Measurements from ENCODE around the gene OCIAD1.
"Not testable (repeated sequence)": the region's sequence is repeated elsewhere in the genome, so short reads cannot be mapped to it uniquely, and the experiment has no call there.

The OCIAD1 gene

DNA sequence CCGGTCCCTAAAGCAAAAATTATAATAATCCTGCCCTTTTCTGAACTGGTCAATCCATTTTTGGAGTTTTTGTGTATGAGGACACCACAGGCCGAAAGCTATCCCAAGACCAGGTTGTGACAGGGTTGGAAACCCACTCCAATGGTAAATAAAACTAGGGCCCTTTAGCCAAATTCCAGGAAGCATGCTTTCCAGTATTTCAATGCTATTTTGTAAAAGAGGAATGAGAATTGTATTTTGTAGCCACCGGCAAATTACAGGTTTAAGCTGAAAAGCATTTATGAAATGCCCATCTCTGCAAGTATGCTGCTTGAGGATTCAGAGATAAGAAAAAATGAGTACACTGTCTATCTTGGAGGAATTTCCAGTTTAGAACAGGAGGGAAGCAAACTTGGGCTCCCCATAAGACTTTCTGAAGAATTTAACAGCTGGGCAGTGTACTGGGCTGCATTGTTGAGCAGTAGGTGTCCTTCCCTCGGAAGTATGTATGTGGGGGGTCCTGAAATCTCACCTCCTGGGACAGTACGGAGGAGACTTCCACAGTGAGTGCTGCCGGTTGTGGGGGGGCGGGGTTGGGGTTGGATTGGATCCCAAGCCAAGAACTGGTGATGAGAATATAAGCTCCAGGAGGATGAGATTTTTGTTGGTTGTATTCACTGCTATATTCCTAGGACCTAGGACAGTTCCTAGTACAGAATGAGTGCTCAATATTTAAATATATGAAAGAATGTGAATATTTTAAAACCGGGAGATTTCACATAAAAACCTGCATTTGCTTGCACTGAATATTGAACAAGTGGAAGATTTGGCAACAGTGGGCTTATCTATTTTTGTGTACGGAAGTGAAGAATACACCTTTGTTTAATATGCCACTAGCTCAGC is 48.9 kb downstream of the OCIAD1 start:
- Histone ChIP-seq H3K9me3 (no peaks in the 10 kb centered on the region), H3K4me3 (no peak overlapping the region), H3K4me1 (no peaks in the 10 kb centered on the region; the same call in 1 of the 2 replicates), H3K27me3 (ENCODE audit: low read depth) (no peaks in the 10 kb centered on the region), H3K36me3 (replicated peaks) (no peaks in the 10 kb centered on the region)
- DNase-seq (ENCODE audit: low spot score in 2 of 2) = no peak
- in situ Hi-C loops (cut with MboI; ENCODE audit: low sequenced_read_pairs) = no loop called here

DNA sequence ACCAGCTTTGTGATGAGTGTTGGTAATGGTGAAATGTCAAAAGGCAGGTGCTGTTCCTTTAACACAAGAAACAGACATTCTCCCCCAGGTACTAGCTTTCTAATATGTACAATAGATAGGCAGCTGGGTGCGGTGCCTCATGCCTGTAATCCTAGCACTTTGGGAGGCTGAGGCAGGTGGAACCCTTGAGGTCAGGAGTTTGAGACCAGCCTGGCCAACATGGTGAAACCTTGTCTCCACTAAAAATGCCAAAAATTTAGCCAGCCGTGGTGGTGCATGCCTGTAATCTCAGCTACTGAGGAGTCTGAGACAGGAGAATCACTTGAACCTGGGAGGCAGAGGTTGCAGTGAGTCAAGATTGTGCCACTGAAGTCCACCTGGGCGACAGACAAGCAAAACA is 50.8 kb downstream of the OCIAD1 start:
- H3K27me3 ChIP-seq (ENCODE audit: low read depth); in situ Hi-C loops (cut with MboI; ENCODE audit: low sequenced_read_pairs); H3K4me3 ChIP-seq; DNase-seq (ENCODE audit: low spot score in 2 of 2); H3K4me1 ChIP-seq; H3K9me3 ChIP-seq; H3K36me3 ChIP-seq (replicated peaks): not testable (repeated sequence)

GRCh38 chr4:48889750-48890149 is 58.9 kb downstream of the OCIAD1 start:
- in situ Hi-C loops (cut with MboI; ENCODE audit: low sequenced_read_pairs); H3K4me1 ChIP-seq; H3K4me3 ChIP-seq; H3K36me3 ChIP-seq (replicated peaks); H3K27me3 ChIP-seq (ENCODE audit: low read depth); DNase-seq (ENCODE audit: low spot score in 2 of 2); H3K9me3 ChIP-seq: not testable (repeated sequence)

GRCh38 chr4:48891028-48891619 is 60.2 kb downstream of the OCIAD1 start:
- in situ Hi-C loops (cut with MboI; ENCODE audit: low sequenced_read_pairs) = no loop called here
- no peaks in the 10 kb centered on the region for H3K9me3 ChIP-seq
- no peaks in the 10 kb centered on the region for H3K4me1 ChIP-seq
- no peaks in the 10 kb centered on the region for H3K27me3 ChIP-seq (ENCODE audit: low read depth)
- H3K36me3 ChIP-seq (replicated peaks) = no peaks in the 10 kb centered on the region
- no peak for DNase-seq (ENCODE audit: low spot score in 2 of 2)
- no peak overlapping the region for H3K4me3 ChIP-seq

- H3K4me1 ChIP-seq = no peaks in the 10 kb centered on the region
- peaks cover 7% of the 10 kb centered on the region for H3K36me3 ChIP-seq (replicated peaks)
- H3K4me3 ChIP-seq = no peak overlapping the region
- in situ Hi-C loops (cut with MboI; ENCODE audit: low sequenced_read_pairs) = no loop called here
- no peaks in the 10 kb centered on the region for H3K9me3 ChIP-seq
- H3K27me3 ChIP-seq (ENCODE audit: low read depth) = no peaks in the 10 kb centered on the region
- DNase-seq (ENCODE audit: low spot score in 2 of 2) = no peak
Observed at GRCh38 chr4:48896845-48897244, 66.0 kb downstream of the OCIAD1 start.

GRCh38 chr4:48898733-48899431 is 68.0 kb downstream of the OCIAD1 start:
- in situ Hi-C loops (cut with MboI; ENCODE audit: low sequenced_read_pairs) = no loop called here
- Histone ChIP-seq H3K9me3 (no peaks in the 10 kb centered on the region), H3K4me1 (no peaks in the 10 kb centered on the region), H3K36me3 (replicated peaks) (peaks cover 15% of the 10 kb centered on the region), H3K4me3 (no peak overlapping the region), H3K27me3 (ENCODE audit: low read depth) (no peaks in the 10 kb centered on the region)
- no peak for DNase-seq (ENCODE audit: low spot score in 2 of 2)

GRCh38 chr4:48899432-48899749 is 68.5 kb downstream of the OCIAD1 start:
- DNase-seq (ENCODE audit: low spot score in 2 of 2) = no peak
- no peaks in the 10 kb centered on the region for H3K4me1 ChIP-seq
- H3K9me3 ChIP-seq = no peaks in the 10 kb centered on the region
- in situ Hi-C loops (cut with MboI; ENCODE audit: low sequenced_read_pairs) = no loop called here
- peaks cover 15% of the 10 kb centered on the region for H3K36me3 ChIP-seq (replicated peaks)
- no peaks in the 10 kb centered on the region for H3K27me3 ChIP-seq (ENCODE audit: low read depth)
- H3K4me3 ChIP-seq = no peak overlapping the region

- no peaks in the 10 kb centered on the region for H3K9me3 ChIP-seq
- peaks cover 15% of the 10 kb centered on the region for H3K36me3 ChIP-seq (replicated peaks)
- H3K4me1 ChIP-seq = no peaks in the 10 kb centered on the region
- no peak for DNase-seq (ENCODE audit: low spot score in 2 of 2)
- in situ Hi-C loops (cut with MboI; ENCODE audit: low sequenced_read_pairs) = no loop called here
- H3K4me3 ChIP-seq = no peak overlapping the region
- no peaks in the 10 kb centered on the region for H3K27me3 ChIP-seq (ENCODE audit: low read depth)
Observed at GRCh38 chr4:48899950-48900349, 69.1 kb downstream of the OCIAD1 start.

GRCh38 chr4:48901196-48901595 is 70.3 kb downstream of the OCIAD1 start:
- DNase-seq (ENCODE audit: low spot score in 2 of 2) = no peak
- Histone ChIP-seq H3K4me3 (no peak overlapping the region), H3K9me3 (no peaks in the 10 kb centered on the region), H3K36me3 (replicated peaks) (peaks cover 15% of the 10 kb centered on the region), H3K27me3 (ENCODE audit: low read depth) (no peaks in the 10 kb centered on the region), H3K4me1 (peaks cover 5% of the 10 kb centered on the region)
- in situ Hi-C loops (cut with MboI; ENCODE audit: low sequenced_read_pairs) = no loop called here

DNA sequence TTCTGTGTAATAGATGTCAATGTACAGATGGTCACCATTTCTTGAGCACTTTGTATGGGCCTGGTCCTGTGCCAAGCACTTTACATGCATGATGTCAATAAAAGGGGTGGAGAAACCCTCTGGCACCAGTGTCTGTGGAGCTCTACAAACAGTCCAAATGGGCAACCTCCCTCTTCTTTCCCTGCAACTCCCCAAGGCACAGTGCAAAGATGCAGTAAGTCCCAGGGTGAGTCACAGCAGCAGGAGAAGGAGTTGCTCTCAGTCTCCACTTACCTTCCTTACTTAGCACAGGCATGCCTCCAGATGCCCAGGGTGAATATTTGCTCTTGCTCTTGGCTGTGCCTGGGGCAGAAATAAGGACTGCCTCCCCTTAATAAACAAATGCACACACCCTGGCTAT is 71.4 kb downstream of the OCIAD1 start:
- Histone ChIP-seq H3K9me3 (no peaks in the 10 kb centered on the region), H3K27me3 (ENCODE audit: low read depth) (no peaks in the 10 kb centered on the region), H3K36me3 (replicated peaks) (peaks cover 15% of the 10 kb centered on the region), H3K4me3 (no peak overlapping the region), H3K4me1 (peaks cover 5% of the 10 kb centered on the region)
- in situ Hi-C loops (cut with MboI; ENCODE audit: low sequenced_read_pairs) = no loop called here
- no peak for DNase-seq (ENCODE audit: low spot score in 2 of 2)

DNA sequence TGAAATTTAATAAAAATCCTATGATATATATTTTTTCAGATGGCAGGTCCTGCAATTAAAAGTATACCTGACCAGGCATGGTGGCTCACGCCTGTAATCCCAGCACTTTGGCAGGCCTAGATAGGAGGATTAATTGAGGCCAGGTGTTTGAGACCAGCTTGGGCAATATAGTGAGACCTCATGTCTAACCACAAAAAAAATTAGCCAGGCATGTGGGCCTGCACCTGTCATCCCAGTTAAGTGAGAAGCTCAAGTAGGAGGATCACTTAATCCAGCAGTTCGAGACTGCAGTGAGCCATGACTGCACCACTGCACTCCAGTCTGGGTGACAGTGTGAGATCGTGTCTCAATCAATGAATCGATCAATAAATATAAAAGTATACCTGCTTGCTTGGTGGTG is 73.2 kb downstream of the OCIAD1 start:
- Histone ChIP-seq H3K9me3 (no peaks in the 10 kb centered on the region), H3K4me3 (no peak overlapping the region), H3K4me1 (peaks cover 5% of the 10 kb centered on the region), H3K27me3 (ENCODE audit: low read depth) (no peaks in the 10 kb centered on the region), H3K36me3 (replicated peaks) (peaks cover 12% of the 10 kb centered on the region; the same call in 1 of the 2 replicates)
- in situ Hi-C loops (cut with MboI; ENCODE audit: low sequenced_read_pairs) = no loop called here
- no peak for DNase-seq (ENCODE audit: low spot score in 2 of 2)

GRCh38 chr4:48904541-48905142 is 73.8 kb downstream of the OCIAD1 start:
- DNase-seq (ENCODE audit: low spot score in 2 of 2) = no peak
- H3K9me3 ChIP-seq = no peaks in the 10 kb centered on the region
- in situ Hi-C loops (cut with MboI; ENCODE audit: low sequenced_read_pairs) = no loop called here
- peaks cover 8% of the 10 kb centered on the region; the same call in 1 of the 2 replicates for H3K36me3 ChIP-seq (replicated peaks)
- H3K4me3 ChIP-seq = no peak overlapping the region
- peaks cover 5% of the 10 kb centered on the region for H3K4me1 ChIP-seq
- no peaks in the 10 kb centered on the region for H3K27me3 ChIP-seq (ENCODE audit: low read depth)

- Histone ChIP-seq H3K27me3 (ENCODE audit: low read depth) (no peaks in the 10 kb centered on the region), H3K36me3 (replicated peaks) (peaks cover 8% of the 10 kb centered on the region; the same call in 1 of the 2 replicates), H3K4me3 (peak overlapping the region; percentile 52), H3K4me1 (peaks cover 5% of the 10 kb centered on the region), H3K9me3 (no peaks in the 10 kb centered on the region)
- DNase-seq (ENCODE audit: low spot score in 2 of 2) = no peak
- in situ Hi-C loops (cut with MboI; ENCODE audit: low sequenced_read_pairs) = no loop called here
Observed at GRCh38 chr4:48905363-48906015, 74.6 kb downstream of the OCIAD1 start.
